Fibroblast of skin of left biceps (primary cell): Measurements from ENCODE around the gene CTBP1.

Experiments used
- DNase-seq, 2 experiments: peaks; one replicate each; pipeline ENCODE4 v3.0.0-alpha.2; 2013; ENCODE audit warnings: low read depth in 2 of 2

CTBP1 gene

DNA sequence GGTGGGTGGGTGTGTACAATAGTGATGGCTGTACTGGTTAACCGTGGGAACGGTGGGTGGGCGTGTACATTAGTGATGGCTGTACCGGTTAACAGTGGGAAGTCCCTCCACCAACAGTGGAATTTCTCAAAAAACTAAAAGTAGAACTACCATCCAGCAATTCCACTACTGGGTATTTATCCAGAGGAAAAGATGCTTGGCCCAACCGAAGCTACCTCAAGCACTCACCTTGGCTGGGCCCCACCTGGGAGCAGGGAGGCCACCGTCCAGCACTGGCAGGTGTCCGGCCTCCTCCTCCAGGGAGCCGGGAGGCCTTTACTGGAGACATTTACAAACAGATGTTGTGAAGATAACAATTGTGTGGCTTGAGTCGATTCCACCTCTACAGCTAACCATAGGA, 34.8 kb upstream of the CTBP1 start:
- DNase-seq = no peak

DNA sequence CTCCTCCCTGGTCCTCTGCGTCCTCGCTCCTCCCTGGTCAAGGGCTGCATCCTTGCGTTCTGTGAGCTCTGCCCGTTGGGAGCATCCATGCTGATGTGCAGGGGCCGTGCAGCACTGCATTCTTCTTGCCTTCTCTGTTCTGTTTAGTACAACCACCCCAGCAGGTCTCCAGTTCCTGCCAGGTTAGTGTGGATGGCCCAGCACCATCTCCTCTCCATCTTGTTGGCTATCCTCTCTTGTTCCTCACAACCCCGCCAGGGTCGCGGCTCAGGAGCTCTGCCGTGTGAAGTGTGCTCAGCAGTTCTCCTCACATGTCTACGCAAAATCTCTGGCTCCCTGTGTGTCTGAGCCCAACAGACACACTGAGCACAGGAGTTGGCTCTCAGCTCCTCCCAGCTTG, 30.3 kb upstream of the CTBP1 start:
- DNase-seq = no peak

DNA sequence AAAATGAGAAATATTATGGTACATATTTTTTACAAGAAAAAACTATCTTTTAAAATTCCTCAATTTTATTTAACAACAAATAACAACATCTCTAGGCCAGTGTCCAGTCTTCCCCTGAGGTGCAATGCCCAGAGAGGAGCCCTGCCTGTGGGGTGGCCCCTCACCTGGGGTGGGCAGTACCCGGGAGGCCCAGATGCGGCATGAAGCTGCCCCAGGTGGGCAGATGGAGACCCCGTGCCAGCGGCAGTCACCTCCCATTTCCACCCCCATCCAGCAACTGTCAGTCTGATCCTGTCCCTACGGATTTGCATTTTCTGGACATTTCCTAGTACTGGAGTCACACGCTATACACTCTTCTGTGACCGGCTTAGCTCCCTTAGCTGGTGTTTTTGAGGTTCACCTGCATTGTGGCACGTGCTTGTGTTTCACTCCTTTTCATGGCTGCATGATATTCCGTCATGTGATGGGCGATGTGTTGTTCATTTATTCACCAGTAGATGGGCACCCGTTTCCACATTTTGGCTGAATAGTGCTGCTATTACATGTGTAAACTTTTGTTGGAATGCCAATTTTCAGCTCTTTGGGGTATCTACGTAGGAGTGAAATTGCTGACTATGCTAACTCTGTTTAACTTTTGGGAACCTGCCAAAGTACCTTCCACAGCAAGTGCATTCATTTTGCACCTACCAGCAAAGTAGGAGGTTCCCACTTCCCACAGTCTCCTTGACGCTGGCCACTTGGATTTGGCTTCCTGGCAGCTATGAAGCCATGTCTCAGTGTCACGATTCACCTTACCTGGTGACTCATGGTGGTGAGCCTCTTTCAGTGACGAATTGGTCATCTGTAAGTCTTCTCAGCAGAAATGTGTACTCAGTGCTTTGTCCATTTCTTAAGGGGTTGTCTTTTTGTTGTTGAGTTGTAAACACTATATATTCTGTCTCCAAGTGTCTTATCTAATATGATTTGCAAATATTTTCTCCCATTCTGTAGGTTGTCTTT, 29.0 kb upstream of the CTBP1 start:
- DNase-seq = no peak

DNA sequence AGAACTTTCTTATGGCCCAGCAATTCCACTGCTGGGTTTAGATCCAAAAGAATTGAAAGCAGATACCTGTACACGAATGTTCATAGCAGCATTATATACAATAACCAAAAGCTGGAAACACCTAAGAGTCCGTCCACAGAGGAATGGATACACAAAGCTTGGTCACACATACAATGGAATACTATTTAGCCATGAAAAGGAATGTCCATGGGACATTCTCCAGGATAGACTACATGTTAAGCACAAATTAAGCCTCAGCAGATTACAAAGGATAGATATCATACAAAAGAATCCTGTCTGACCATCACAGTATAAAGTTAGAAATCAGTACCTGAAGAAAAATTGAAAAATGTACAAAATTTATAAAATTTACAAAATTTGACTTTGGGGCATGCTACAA, 28.1 kb upstream of the CTBP1 start:
- DNase-seq = no peak

DNA sequence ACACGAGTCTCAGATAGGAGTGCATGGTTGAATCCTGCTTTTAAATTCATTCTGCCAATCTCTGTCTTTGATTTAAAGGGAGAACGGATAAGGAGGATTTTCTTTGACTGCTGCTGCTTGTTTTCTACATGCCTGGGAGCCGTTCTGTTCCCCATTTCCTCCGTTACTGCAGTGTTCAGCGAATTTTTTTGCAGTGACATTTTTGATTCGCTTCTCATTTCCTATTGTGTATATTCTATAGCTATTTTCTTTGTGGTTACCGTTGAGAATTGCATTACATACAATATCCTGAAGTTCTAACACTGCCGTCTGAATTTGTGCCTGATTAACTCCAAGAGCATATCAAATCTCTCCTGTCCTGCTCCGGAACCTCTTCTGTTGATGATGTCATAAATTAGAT, 25.9 kb upstream of the CTBP1 start:
- no peak for DNase-seq

DNA sequence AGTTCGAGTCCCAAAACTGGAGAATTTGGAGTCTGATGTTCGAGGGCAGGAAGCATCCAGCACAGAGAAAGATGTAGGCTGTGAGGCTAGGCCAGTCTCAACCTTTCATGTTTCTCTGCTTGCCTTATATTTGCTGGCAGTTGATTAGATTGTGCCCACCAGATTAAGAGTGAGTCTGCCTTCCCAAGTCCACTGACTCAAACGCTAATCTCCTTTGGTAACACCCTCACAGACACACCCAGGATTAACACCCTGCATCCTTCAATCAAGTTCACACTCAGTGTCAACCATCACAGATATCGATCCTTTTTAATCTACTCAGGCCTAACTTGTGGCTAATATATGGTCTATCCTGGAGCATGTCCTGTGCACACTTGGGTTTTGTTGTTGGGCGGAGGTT, 22.8 kb upstream of the CTBP1 start:
- DNase-seq = no peak

DNA sequence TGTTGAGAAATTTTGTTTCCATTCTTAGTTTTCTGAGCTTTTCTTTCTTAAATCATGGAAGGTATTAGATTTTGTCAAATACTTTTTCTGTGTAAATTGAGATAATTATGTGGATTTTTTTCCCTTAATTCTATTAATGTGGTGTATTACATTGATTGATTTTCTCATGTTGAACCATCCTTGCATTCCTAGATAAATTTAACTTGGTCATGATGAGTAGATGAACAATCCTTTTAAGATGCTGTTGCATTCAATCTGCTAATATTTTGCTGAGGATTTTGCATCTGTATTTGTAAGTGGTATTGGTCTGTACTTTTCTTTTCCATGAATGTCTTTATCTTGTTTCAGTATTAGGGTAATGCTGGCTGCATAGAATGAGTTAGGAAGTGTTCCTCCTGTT, 20.3 kb upstream of the CTBP1 start:
- DNase-seq = no peak

DNA sequence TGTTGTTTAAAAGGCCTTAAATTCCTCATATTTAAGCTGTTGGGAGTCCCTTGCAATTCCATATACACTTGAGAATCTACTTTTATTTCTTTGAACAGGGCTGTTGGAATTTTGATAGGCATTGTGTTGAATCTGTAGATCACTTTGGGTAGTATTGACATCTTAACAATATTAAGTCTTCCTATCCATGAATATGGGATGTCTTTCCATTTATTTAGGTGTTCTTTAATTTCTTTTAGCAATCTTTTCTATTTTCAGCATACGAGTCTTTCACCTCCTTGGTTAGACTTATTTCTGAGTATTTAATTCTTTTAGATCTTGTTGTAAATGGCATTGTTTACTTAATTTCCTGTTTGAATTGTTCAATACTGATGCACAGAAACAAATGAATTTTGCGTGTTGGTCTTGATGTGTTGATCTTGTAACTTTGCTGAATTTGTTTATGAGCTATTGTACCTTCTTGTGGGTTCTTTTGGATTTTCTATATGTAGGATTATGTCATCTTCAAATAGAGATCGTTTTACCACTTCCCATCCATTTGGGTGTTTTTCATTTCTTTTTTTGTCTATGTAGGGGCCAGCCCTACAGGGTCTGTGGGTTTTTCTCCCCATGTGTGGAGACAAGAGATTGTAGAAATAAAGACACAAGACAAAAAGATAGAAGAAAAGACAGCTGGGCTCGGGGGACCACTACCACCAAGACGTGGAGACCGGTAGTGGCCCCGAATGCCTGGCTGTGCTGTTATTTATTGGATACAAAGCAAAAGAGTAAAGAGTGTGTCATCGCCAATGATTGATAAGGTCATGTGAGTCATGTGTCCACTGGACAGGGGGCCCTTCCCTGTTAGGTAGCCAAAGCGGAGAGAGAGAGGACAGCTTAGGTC, 18.2 kb upstream of the CTBP1 start:
- no peak for DNase-seq

DNA sequence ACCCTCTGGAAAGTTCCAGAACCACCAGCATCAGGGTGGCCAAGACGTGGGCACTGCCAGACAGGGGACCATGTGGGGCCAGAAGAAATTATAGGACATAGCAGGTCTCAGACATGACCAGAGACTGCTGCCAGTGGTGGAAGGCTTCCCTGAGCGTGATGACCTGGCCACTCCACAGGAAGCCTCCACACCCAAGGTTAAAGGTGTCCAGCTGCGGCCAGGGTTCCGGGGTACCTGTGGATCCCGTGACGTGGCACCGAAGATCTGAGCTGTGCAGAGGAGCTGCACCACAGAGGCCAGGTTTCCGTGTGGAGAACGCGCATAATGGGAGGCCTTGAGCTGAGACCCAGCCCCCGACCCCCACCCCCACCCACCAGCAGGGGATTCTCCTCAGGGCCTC, 16.4 kb upstream of the CTBP1 start:
- DNase-seq = no peak

DNA sequence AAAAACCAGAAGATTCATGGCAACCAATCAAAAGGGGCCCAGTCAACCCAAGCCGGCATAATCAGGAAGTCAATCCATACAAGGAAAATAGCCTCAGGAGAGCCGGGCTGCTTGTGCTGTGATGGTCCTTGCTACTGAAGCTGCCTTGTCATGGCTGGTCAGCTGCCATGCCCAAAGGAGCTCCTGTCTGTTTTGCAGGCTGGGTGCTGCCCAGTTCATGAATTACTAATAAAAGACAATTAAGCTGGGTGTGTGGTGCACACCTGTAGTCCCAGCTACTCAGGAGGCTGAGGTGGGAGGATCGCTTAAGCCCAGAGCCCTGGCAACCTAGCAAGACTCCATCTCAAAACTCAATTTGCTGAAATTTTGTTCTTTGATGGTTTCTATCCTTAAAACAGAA, 16.0 kb upstream of the CTBP1 start:
- no peak for DNase-seq

DNA sequence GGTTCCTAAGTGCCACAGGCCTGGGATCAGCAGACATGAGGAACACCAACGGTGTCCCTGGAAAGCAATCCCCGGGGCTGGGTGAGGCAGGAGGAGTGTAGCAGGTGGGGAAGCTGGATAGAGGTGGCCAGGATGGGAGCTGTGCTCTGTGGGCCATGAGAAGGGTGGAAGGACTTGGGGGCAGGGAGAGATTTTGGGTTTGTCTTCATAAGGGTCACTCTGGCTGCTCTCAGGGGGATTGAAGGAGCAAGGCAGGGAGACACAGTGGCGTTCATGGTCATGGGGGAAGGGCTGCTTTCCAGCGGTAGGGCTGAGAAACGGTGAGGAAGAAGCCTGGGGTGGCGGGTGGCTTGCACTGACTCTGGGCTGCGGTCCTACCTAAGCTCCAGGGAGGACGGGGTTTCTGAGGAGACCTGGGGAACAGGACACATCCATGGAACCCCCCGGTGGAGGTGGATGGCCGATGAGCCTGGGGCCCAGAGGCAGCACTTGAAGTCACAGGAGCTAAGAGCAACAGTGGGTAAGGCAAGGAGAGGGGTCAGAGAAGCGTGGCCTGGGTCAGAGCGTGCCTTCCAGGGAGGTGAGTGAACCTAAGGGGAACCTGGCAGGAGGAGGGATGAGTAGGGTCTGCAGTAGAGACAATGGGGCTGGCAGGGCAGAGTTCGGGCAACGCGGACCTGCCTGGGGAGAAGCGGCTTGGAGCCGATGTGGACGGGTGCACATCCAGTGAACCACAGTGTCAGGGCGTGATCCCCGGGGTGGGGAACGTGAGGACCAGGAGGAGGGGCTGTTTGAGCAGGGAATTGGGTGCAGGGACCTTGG, 12.4 kb upstream of the CTBP1 start:
- no peak for DNase-seq

DNA sequence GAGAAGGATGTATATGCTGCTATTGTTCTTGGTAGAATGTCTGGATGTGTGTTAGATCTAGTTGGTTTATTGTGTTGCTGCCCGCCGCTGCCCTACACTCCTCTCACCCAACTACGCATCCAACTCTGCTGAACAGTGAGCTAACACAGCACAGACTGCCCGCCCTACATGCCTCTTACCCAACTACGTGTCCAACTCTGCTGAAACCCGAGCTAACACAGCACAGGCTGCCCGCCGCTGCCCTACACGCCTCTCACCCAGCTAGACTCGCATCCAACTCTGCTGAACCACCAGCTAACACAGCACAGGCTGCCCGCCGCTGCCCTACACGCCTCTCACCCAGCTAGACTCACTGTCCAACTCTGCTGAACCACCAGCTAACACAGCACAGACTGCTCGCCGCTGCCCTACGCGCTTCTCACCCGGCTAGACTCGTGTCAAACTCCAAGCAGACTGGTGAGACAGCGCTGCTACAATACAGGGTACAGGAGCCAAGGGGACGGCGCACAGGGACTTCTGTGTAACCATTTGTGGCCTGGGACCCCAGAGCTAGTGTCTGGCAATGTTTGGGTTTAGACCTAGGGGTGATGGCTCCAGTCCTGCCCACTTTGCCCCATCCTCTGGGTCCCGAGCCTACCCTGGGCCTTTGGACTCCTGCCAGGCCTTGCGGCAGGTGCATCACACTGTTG, 11.6 kb upstream of the CTBP1 start:
- no peak for DNase-seq

DNA sequence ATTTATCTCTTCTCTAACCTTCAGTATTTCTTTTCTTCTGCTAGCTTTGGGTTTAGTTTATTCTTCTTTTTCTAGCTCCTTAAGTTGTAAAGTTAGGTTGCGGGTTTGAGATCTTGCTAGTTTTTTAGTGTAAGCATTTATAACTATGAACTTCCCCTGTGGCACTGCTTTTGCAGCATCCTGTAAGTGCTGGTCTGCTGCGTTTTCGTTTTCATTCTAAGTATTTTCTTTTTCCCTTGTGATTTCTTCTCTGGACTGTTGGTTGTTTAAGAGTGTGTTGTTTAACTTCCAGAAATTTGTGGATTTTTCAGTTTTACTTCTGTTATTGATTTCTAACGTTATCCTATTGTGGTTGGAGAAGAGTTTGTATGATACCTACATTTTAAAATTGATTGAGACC, 11.0 kb upstream of the CTBP1 start:
- no peak for DNase-seq

DNA sequence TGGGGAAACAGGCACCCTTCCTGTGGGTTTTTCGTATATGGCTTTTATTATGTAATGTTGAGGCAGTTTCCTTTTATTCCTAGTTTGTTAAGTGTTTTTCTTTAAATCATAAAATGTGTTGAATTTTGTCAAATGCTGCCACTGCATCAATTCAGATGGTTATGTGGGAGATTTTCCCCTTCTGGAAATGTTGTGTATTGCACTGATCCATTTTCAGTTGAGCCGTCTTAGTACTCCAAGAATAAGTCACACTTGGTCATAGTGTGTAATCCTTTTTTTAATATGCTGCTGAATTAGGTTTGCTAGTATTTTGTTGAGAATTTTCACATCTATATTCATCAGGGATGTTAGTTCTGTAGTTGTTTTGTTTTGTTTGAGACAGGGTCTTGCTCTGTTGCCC, 9.5 kb upstream of the CTBP1 start:
- no peak for DNase-seq

DNA sequence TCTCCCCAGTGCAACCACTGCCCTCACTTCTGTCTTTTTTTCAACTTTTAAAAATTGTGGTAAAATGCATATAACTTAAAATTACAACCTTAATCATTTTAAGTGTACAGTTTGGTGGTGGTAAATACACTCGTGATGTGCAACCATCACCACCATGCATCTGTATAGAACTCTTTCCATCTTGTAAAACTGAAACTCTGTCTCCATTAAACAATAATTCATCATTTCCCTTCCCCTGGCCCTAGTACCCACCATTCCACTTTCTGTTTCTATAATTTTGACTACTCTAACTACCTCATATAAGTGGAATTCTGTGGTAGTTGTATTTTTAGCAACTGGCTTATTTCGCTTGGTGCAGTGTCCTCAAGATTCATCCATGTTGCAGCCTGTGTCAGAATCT, 6.8 kb upstream of the CTBP1 start:
- DNase-seq = no peak

DNA sequence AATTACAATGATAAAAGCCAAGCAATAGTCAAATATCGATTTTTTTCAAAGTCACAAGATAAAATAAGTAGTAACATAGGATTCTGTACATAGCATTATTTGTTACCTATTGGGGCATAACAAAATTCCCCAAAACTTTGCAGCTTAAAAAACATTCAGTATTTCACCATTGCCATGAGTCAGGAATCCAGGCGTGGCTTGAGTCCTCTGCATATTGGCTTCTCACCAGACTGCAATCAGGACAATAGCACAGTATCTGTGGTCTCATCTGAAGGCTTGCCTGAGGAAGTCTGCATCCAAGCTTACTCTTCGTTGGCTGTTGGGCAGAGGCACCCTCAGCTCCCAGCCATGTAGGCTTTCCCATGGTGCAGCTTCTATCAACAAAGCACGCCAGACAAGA, 6.2 kb upstream of the CTBP1 start:
- DNase-seq = no peak

DNA sequence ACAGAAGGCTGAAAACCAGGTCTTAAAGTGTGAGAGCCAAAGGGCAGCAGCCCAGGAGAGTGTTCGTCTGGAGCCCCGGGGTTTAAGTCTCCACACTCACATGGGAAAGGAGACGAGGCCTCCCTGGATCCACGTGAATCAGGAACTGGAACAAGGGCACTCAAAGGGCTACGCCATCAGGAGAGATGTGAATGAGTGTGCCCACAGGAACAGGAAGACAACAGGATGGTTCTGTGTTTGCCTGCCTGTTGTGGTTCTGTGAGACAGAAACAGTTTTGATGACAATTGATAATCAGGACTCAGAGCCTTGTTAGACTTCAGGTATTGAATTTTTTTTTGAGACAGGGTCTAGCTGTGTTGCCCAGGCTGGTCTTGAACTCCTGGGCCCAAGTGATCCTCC, 4.9 kb upstream of the CTBP1 start:
- DNase-seq = no peak

DNA sequence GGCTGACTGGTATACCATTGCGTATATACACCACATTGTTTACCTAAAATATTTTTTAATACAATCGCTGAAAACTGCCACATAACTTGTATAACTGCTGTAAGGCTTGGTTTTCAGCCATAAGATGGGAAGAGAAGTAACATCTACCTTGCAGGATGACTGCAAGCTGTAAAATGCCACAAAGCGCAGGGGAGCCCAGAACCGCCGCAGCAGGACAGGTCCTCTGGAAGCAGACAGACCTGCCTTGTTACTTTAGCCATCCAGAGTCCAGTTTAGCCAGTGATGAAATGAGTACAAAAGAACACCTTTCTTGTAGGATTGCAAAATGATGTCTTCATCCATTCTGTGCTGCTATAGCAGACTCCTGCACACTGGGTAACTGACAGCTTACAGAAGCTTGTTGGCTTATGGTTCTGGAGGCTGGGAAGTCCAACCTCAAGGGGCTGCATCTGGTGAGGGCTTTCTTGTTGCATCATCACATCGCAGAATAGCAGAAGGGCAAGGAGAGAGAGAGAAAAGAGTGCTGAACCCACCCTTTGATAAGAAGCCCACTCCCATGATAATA, 4.1 kb upstream of the CTBP1 start:
- no peak for DNase-seq

DNA sequence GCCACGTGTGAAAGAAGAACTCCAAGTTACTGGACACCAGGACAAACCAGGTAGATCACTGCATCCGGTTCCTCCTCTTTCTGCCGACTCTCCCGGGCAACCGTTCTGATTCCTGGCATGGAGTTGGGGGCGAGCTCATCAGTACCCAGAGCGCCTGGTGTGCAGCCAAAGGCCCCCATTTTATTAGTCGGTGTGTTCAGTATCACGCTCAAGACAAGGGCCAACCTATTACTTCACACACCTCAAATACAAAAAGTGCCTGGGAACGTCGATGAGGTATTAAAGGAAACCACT, 2.8 kb upstream of the CTBP1 start:
- no peak for DNase-seq

DNA sequence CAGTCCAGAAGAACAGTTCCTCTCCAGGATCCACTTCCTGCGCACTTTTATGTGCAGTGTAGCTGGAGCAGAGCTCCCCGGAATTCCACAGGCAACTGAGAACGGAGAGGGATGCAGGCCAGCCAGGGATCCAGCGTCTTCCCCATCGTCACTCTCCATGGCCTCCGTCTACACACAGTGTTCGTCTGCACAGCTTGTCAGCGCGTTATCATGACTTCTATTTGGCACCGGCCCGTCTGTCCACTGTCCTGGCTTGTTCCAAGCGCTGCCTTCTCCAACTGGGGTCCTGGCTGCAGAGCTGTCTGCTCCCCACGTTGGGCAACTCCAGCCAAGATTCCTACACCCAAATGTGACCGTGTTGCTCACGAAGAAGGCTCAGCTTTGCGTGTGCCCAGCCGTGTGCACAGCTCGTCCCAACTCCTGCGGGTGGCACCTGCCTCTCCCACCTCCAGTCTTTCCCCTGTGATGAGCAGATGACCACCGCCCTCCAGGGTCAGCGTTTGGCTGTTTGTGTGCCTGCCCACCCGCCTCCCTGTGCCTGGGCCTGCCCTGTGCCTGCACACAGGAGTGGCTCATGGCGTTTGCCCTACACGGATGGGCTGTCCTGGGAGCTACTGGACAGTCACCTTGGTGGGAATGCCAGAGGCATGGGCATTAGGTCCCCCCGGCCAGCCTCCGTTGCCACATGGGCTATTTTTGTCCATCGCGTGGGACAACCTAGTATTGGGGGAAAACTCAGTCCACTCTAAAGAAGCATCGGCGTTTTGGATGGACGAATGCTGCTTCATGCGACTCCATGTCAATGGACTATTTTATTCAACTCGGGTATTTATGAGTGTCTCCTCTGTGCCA, 2.2 kb upstream of the CTBP1 start:
- no peak for DNase-seq

DNA sequence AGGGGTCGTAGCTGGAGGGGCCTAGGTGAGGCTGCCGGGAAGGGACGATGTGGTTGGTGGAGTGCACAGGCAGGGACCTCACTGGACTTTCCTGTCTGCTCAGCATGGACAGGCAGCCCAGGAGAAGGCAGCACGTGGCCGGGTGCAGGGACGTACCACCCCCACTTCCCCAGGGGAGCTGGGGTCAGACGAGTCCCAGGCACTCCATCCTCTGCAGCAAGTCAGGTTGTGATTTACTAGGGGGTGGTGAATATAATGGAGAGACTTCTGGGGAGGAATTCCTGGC, 1.5 kb upstream of the CTBP1 start:
- DNase-seq = no peak
